Adrenal gland (tissue), 5 donors: Measurements from ENCODE around the gene THNSL1.

Experiments
- POLR2A ChIP-seq, 2 donors: fragments of 450-650 bp; IDR thresholded peaks; one replicate each; pipeline ENCODE4 v1.6.1; 2017; ENCODE audit warnings: antibody characterized with exemption in 2 of 2, mild to moderate bottlenecking in 2 of 2, moderate library complexity in 1 of 2
- TF ChIP-seq, protein P1 (sequence below), 6 experiments: fragments of 450-650 bp in 4 of 6; fragments of 200-600 bp in 2 of 6; sonication (generic) in 1 of 6; IDR thresholded peaks; 1 replicate in 5 of 6; 2 replicates in 1 of 6; pipeline versions ENCODE4 v1.5.1 to v1.8.0; 2016 to 2021; ENCODE audit warnings: antibody characterized with exemption in 6 of 6, mild to moderate bottlenecking in 2 of 6, moderate library complexity in 1 of 6
- donor health status: DM: no; HTN: no; CAD: no.

DNA sequence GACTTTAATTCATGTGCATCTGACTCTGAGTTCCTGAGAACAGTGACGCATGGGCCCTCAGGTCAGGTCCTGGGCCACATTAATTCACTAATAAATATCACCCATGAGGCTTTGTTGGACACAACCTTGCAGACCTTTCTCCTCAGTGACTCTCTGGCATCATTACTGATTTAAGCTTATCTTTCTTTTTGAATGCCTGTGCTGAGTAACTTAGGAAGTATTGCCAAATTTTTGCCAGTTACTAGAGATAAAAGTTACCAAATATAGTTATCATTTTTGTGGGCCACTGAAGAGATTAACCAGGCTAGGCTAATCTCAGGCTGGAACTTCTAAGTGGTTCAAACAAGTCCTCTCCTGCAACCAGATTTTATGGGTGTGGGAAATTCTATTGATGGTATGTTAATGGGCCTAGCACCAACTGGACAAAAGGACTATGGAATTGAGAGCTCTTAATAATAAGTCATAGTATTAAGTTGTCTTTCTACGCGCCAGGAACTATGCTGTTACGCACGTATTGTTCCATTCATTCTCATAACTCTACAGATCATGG, 35.2 kb upstream of the THNSL1 start:
- TF ChIP-seq, protein P1, sequence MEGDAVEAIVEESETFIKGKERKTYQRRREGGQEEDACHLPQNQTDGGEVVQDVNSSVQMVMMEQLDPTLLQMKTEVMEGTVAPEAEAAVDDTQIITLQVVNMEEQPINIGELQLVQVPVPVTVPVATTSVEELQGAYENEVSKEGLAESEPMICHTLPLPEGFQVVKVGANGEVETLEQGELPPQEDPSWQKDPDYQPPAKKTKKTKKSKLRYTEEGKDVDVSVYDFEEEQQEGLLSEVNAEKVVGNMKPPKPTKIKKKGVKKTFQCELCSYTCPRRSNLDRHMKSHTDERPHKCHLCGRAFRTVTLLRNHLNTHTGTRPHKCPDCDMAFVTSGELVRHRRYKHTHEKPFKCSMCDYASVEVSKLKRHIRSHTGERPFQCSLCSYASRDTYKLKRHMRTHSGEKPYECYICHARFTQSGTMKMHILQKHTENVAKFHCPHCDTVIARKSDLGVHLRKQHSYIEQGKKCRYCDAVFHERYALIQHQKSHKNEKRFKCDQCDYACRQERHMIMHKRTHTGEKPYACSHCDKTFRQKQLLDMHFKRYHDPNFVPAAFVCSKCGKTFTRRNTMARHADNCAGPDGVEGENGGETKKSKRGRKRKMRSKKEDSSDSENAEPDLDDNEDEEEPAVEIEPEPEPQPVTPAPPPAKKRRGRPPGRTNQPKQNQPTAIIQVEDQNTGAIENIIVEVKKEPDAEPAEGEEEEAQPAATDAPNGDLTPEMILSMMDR (IDR thresholded peaks at IDR 0.05): no peak
- no peak for TF ChIP-seq POLR2A (IDR thresholded peaks at IDR 0.05)
